NCI-H2171 treated with DMSO at 0.1 percent for 48 hours (cell line): ENCODE data around the gene RHOT1.
A peak's percentile ranks its signal among the peaks of the same experiment; 100 is the strongest.
"Not testable (repeated sequence)": the region's sequence is repeated elsewhere in the genome, so short reads cannot be mapped to it uniquely, and the experiment has no call there.

Source experiments
- DNase-seq: peaks from one replicate; lab custom pipeline; 2025; lab: John Stamatoyannopoulos, UW

Gene RHOT1

GRCh38 chr17:32142038-32142856 is at the start of gene RHOT1:
Gene RHOT1 (plus strand): TSS chr17:32142502. CDS start chr17:32142693, 191 bp downstream.
- DNase-seq, result peak; percentile 88

GRCh38 chr17:32099686-32100085 is 42.6 kb upstream of the RHOT1 start:
- no peak for DNase-seq

- DNase-seq, result not testable (repeated sequence)
Measured at GRCh38 chr17:32100323-32100722, 42.0 kb upstream of the RHOT1 start.

- peak; percentile 47 for DNase-seq
Measured at GRCh38 chr17:32100971-32101631, 41.2 kb upstream of the RHOT1 start.

- no peak for DNase-seq
Measured at GRCh38 chr17:32102172-32102571, 40.1 kb upstream of the RHOT1 start.

- peak; percentile 9 for DNase-seq
Measured at GRCh38 chr17:32102646-32103186, 39.6 kb upstream of the RHOT1 start.

GRCh38 chr17:32103476-32104113 is 38.7 kb upstream of the RHOT1 start:
- no peak for DNase-seq

- DNase-seq, result no peak
Measured at GRCh38 chr17:32104158-32104557, 38.1 kb upstream of the RHOT1 start.

- peak; percentile 74 for DNase-seq
Measured at GRCh38 chr17:32106471-32106981, 35.8 kb upstream of the RHOT1 start.

- DNase-seq, result not testable (repeated sequence)
Measured at GRCh38 chr17:32107194-32107593, 35.1 kb upstream of the RHOT1 start.

- DNase-seq, result no peak
Measured at GRCh38 chr17:32110596-32110995, 31.7 kb upstream of the RHOT1 start.

GRCh38 chr17:32111141-32111771 is 31.0 kb upstream of the RHOT1 start:
- peak; percentile 79 for DNase-seq

- no peak for DNase-seq
Measured at GRCh38 chr17:32112416-32112815, 29.9 kb upstream of the RHOT1 start.

GRCh38 chr17:32114536-32114935 is 27.8 kb upstream of the RHOT1 start:
- peak; percentile 50 for DNase-seq

- DNase-seq, result peak; percentile 83
Measured at GRCh38 chr17:32115546-32115945, 26.8 kb upstream of the RHOT1 start.

- DNase-seq, result no peak
Measured at GRCh38 chr17:32116937-32117336, 25.4 kb upstream of the RHOT1 start.

GRCh38 chr17:32117399-32117798 is 24.9 kb upstream of the RHOT1 start:
- no peak for DNase-seq

- DNase-seq, result not testable (repeated sequence)
Measured at GRCh38 chr17:32118088-32118487, 24.2 kb upstream of the RHOT1 start.

- no peak for DNase-seq
Measured at GRCh38 chr17:32118835-32119234, 23.5 kb upstream of the RHOT1 start.

- DNase-seq, result no peak
Measured at GRCh38 chr17:32120141-32120540, 22.2 kb upstream of the RHOT1 start.

GRCh38 chr17:32120716-32121115 is 21.6 kb upstream of the RHOT1 start:
- no peak for DNase-seq

- DNase-seq, result no peak
Measured at GRCh38 chr17:32123782-32124181, 18.5 kb upstream of the RHOT1 start.
